Suprapubic skin (tissue), 4 donors: ENCODE results near the gene KCNA2. TPM values are rescaled to one million over a fixed set of nuclear protein-coding genes. Genes with fewer than 3 reads are reported as not detected.

ENCODE experiments used
- DNase-seq, 2 donors: peaks; one replicate each; pipeline ENCODE4 v3.0.0-alpha.2; 2019; ENCODE audit warnings: low spot score in 2 of 2
- H3K27ac ChIP-seq: fragments of 200-600 bp; sonication (generic); one replicate; pipeline ENCODE4 v1.5.1; 2019
- H3K27me3 ChIP-seq: fragments of 200-600 bp; sonication (generic); one replicate; pipeline ENCODE4 v1.5.1; 2019
- H3K36me3 ChIP-seq: fragments of 200-600 bp; sonication (generic); one replicate; pipeline ENCODE4 v1.5.1; 2019
- H3K4me1 ChIP-seq: fragments of 200-600 bp; sonication (generic); one replicate; pipeline ENCODE4 v1.5.1; 2019
- H3K4me3 ChIP-seq: fragments of 200-600 bp; sonication (generic); one replicate; pipeline ENCODE4 v1.5.1; 2019; ENCODE audit warnings: mild to moderate bottlenecking
- H3K9me3 ChIP-seq: fragments of 200-600 bp; sonication (generic); one replicate; pipeline ENCODE4 v1.5.1; 2019
- CTCF ChIP-seq, 2 donors: fragments of 200-600 bp in 1 of 2; fragments of 450-650 bp in 1 of 2; sonication (generic) in 1 of 2; IDR thresholded peaks; one replicate each; pipeline ENCODE4 v1.5.1; 2016 to 2019; ENCODE audit warnings: antibody characterized with exemption in 2 of 2, mild to moderate bottlenecking in 1 of 2, moderate library complexity in 1 of 2
- EP300 ChIP-seq: sonication (generic); formaldehyde crosslinking; IDR thresholded peaks from one replicate; pipeline ENCODE4 v1.6.1; 2017; ENCODE audit warnings: antibody characterized with exemption
- POLR2A ChIP-seq, 2 donors: fragments of 450-650 bp; IDR thresholded peaks; one replicate each; pipeline ENCODE4 v1.6.1; 2017; ENCODE audit warnings: antibody characterized with exemption in 2 of 2, mild to moderate bottlenecking in 2 of 2, moderate library complexity in 2 of 2
- POLR2AphosphoS5 ChIP-seq, 3 donors: sonication (generic); formaldehyde crosslinking; IDR thresholded peaks; one replicate each; pipeline ENCODE4 v1.6.1; 2017; ENCODE audit warnings: antibody characterized with exemption in 3 of 3
- WGBS: methylation state at CpG from one replicate; pipeline ENCODE4 v1.1.5; 2018; 5-methylcytosine and 5-hydroxymethylcytosine counted together
- total RNA-seq, 4 donors: library from RNA; depleted of rRNA; stranded (reverse); fragments of >200 nt; gene quantifications; one replicate each; pipeline ENCODE4 v1.1.0, GENCODE V29; 2016

KCNA2 gene
- total RNA-seq, 4 donors from 2014 or later: 0.34 to 0.97 (median 0.54) TPM

GRCh38 chr1:110619412-110620249 lies 13.5 kb upstream of the KCNA2 start:
- H3K27ac ChIP-seq: no peak overlapping the region
- no peaks in the 10 kb centered on the region for H3K9me3 ChIP-seq
- DNase-seq: peak; percentile 85 to 86
- H3K4me1 ChIP-seq: peaks cover 8% of the 10 kb centered on the region
- H3K4me3 ChIP-seq: peak overlapping the region; percentile 28
- TF ChIP-seq EP300 (no peak), CTCF (IDR thresholded peaks at IDR 0.05) (peak; percentile 78 to 96)
- H3K27me3 ChIP-seq: peaks cover 49% of the 10 kb centered on the region
- H3K36me3 ChIP-seq: no peaks in the 10 kb centered on the region
- WGBS: 8% methylated on average over 27 of the region's 27 CpGs

- H3K27me3 ChIP-seq: peaks cover 51% of the 10 kb centered on the region
- 64% methylated on average over 5 of the region's 5 CpGs for WGBS
- peak in 1 of 2 donors; percentile 29 for DNase-seq
These were observed 12.5 kb upstream of the KCNA2 start for GRCh38 chr1:110618668-110619067.

GRCh38 chr1:110617589-110617988 lies 11.4 kb upstream of the KCNA2 start:
- H3K27me3 ChIP-seq: peaks cover 60% of the 10 kb centered on the region
- peak in 1 of 2 donors; percentile 57 for DNase-seq

More at GRCh38 chr1:110618668-110619067, 12.5 kb upstream of the KCNA2 start:
- Histone ChIP-seq H3K4me3 (no peak overlapping the region), H3K4me1 (peaks cover 8% of the 10 kb centered on the region), H3K36me3 (no peaks in the 10 kb centered on the region), H3K27ac (no peak overlapping the region), H3K9me3 (no peaks in the 10 kb centered on the region)
- TF ChIP-seq POLR2A (IDR thresholded peaks at IDR 0.05): no peak
- TF ChIP-seq EP300: no peak
- TF ChIP-seq POLR2AphosphoS5 (IDR thresholded peaks at IDR 0.05): no peak
- TF ChIP-seq CTCF (IDR thresholded peaks at IDR 0.05): no peak

GRCh38 chr1:110617116-110617515 lies 11.0 kb upstream of the KCNA2 start:
- Histone ChIP-seq H3K4me3 (no peak overlapping the region), H3K27ac (no peak overlapping the region), H3K36me3 (no peaks in the 10 kb centered on the region), H3K27me3 (peaks cover 64% of the 10 kb centered on the region), H3K4me1 (peaks cover 8% of the 10 kb centered on the region), H3K9me3 (no peaks in the 10 kb centered on the region)
- no peak for TF ChIP-seq EP300
- TF ChIP-seq POLR2A (IDR thresholded peaks at IDR 0.05): no peak
- TF ChIP-seq CTCF (IDR thresholded peaks at IDR 0.05): no peak
- no peak for TF ChIP-seq POLR2AphosphoS5 (IDR thresholded peaks at IDR 0.05)
- WGBS: 77% methylated on average over 3 of the region's 3 CpGs
- peak in 1 of 2 donors; percentile 16 for DNase-seq

More at GRCh38 chr1:110617589-110617988, 11.4 kb upstream of the KCNA2 start:
- Histone ChIP-seq H3K4me3 (no peak overlapping the region), H3K27ac (no peak overlapping the region), H3K9me3 (no peaks in the 10 kb centered on the region), H3K4me1 (peaks cover 8% of the 10 kb centered on the region), H3K36me3 (no peaks in the 10 kb centered on the region)
- TF ChIP-seq EP300 (no peak), CTCF (IDR thresholded peaks at IDR 0.05) (no peak), POLR2AphosphoS5 (IDR thresholded peaks at IDR 0.05) (no peak), POLR2A (IDR thresholded peaks at IDR 0.05) (no peak)
- WGBS: 80% methylated on average over 5 of the region's 5 CpGs

- Histone ChIP-seq H3K36me3 (no peaks in the 10 kb centered on the region), H3K27me3 (peaks cover 68% of the 10 kb centered on the region), H3K4me1 (peaks cover 8% of the 10 kb centered on the region), H3K9me3 (no peaks in the 10 kb centered on the region), H3K4me3 (no peak overlapping the region), H3K27ac (no peak overlapping the region)
- TF ChIP-seq EP300 (no peak), CTCF (IDR thresholded peaks at IDR 0.05) (no peak), POLR2A (IDR thresholded peaks at IDR 0.05) (no peak), POLR2AphosphoS5 (IDR thresholded peaks at IDR 0.05) (no peak)
- WGBS: 33% methylated on average over 3 of the region's 3 CpGs
- DNase-seq: peak in 1 of 2 donors; percentile 53
These were observed 10.4 kb upstream of the KCNA2 start for GRCh38 chr1:110616587-110616986.
